HEK293 (cell line): ENCODE results near the gene EMP3.

ENCODE experiments used
- CTCF ChIP-seq: fragments of 450-650 bp; formaldehyde crosslinking; IDR thresholded peaks from 2 replicates; pipeline ENCODE4 v1.5.1; 2016; ENCODE audit warnings: missing biosample characterization, missing genetic modification characterization
- REST ChIP-seq: fragments of 450-650 bp; formaldehyde crosslinking; IDR thresholded peaks from 2 replicates; pipeline ENCODE4 v1.5.1; 2016; ENCODE audit warnings: missing biosample characterization, missing genetic modification characterization
- ZNF174 ChIP-seq: fragments of 450-650 bp; formaldehyde crosslinking; IDR thresholded peaks from 2 replicates; pipeline ENCODE4 v1.5.0; 2017; ENCODE audit warnings: missing biosample characterization, mild to moderate bottlenecking, missing genetic modification characterization
- ZNF18 ChIP-seq: fragments of 450-650 bp; formaldehyde crosslinking; IDR thresholded peaks from 2 replicates; pipeline ENCODE4 v1.5.1; 2016; ENCODE audit warnings: missing biosample characterization, missing genetic modification characterization
- ZNF623 ChIP-seq: fragments of 450-650 bp; formaldehyde crosslinking; IDR thresholded peaks from 2 replicates; pipeline ENCODE4 v1.5.1; 2016; ENCODE audit warnings: missing biosample characterization, missing genetic modification characterization

GRCh38 chr19:48302600-48302959 is 22.8 kb upstream of the EMP3 start:
- no peak for TF ChIP-seq CTCF
- TF ChIP-seq ZNF18 (tag by site-specific recombination), result no peak
- TF ChIP-seq REST, result no peak
- no peak for TF ChIP-seq ZNF174 (tag by site-specific recombination)
- TF ChIP-seq ZNF623 (tag by site-specific recombination), result no peak
